Astrocyte (in vitro differentiated cells and primary cell): Measurements from ENCODE around the gene DNLZ. TPM values are rescaled to one million over a fixed set of nuclear protein-coding genes. Genes with fewer than 3 reads are reported as not detected.

Experiments used
- DNase-seq: peaks from one replicate; pipeline ENCODE4 v3.0.0-alpha.2; 2010; ENCODE audit warnings: low read depth
- FAIRE-seq: peaks from 2 replicates; lab custom pipeline; 2011; peaks lifted over from hg19 to GRCh38; lab: Jason Lieb, UNC
- H2AFZ ChIP-seq: 2 replicates; pipeline ENCODE4 v1.6.0; 2012; ENCODE audit warnings: low read depth, low read length, inconsistent platforms
- H3K27ac ChIP-seq: 2 replicates; pipeline ENCODE4 v1.5.1; 2011; ENCODE audit warnings: low read depth, low read length, inconsistent platforms
- H3K27me3 ChIP-seq: 2 replicates; pipeline ENCODE4 v1.6.0; 2011; ENCODE audit warnings: low read length, inconsistent platforms; ENCODE audit not compliant: insufficient read depth
- H3K36me3 ChIP-seq: 2 replicates; pipeline ENCODE4 v1.5.1; 2011; ENCODE audit warnings: low read length, inconsistent platforms; ENCODE audit not compliant: insufficient read depth
- H3K4me1 ChIP-seq: 2 replicates; pipeline ENCODE4 v1.5.1; 2011; ENCODE audit warnings: low read length, inconsistent platforms; ENCODE audit not compliant: insufficient read depth
- H3K4me2 ChIP-seq: 2 replicates; pipeline ENCODE4 v1.6.0; 2012; ENCODE audit warnings: low read length, inconsistent platforms
- H3K4me3 ChIP-seq: 2 replicates; pipeline ENCODE4 v1.5.1; 2011; ENCODE audit warnings: low read depth, mild to moderate bottlenecking, low read length, inconsistent platforms; ENCODE audit not compliant: insufficient read depth
- H3K79me2 ChIP-seq: 2 replicates; pipeline ENCODE4 v1.6.0; 2012; ENCODE audit warnings: mild to moderate bottlenecking, low read length, inconsistent platforms; ENCODE audit not compliant: insufficient read depth
- H3K9ac ChIP-seq: 2 replicates; pipeline ENCODE4 v1.6.0; 2012; ENCODE audit warnings: mild to moderate bottlenecking, low read length, inconsistent platforms
- H3K9me3 ChIP-seq: 2 replicates; pipeline ENCODE4 v1.5.1; 2012; ENCODE audit warnings: low read depth, mild to moderate bottlenecking, low read length, inconsistent platforms; ENCODE audit not compliant: insufficient read depth
- H4K20me1 ChIP-seq: 2 replicates; pipeline ENCODE4 v1.6.0; 2012; ENCODE audit warnings: low read length, inconsistent platforms; ENCODE audit not compliant: insufficient read depth
- H3K27ac Mint-ChIP-seq: one replicate; pipeline ENCODE4 v1.8.0; 2021; ENCODE audit warnings: mild to moderate bottlenecking, mixed read lengths; ENCODE audit not compliant: unreplicated experiment
- H3K27me3 Mint-ChIP-seq: one replicate; pipeline ENCODE4 v1.8.0; 2021; ENCODE audit warnings: low read depth, mixed read lengths; ENCODE audit not compliant: unreplicated experiment
- H3K36me3 Mint-ChIP-seq: one replicate; pipeline ENCODE4 v1.8.0; 2021; ENCODE audit warnings: low read depth, mixed read lengths; ENCODE audit not compliant: unreplicated experiment
- H3K4me1 Mint-ChIP-seq: one replicate; pipeline ENCODE4 v1.8.0; 2021; ENCODE audit warnings: low read depth, mixed read lengths; ENCODE audit not compliant: unreplicated experiment
- H3K4me3 Mint-ChIP-seq: one replicate; pipeline ENCODE4 v1.8.0; 2021; ENCODE audit warnings: mild to moderate bottlenecking, moderate library complexity, mixed read lengths; ENCODE audit not compliant: unreplicated experiment
- H3K9me3 Mint-ChIP-seq: one replicate; pipeline ENCODE4 v1.8.0; 2021; ENCODE audit warnings: mild to moderate bottlenecking, mixed read lengths; ENCODE audit not compliant: unreplicated experiment
- EZH2 ChIP-seq: IDR thresholded peaks from 2 replicates; pipeline ENCODE4 v1.6.1; 2012; ENCODE audit warnings: mild to moderate bottlenecking, low read length, inconsistent platforms; ENCODE audit not compliant: insufficient read depth
- total RNA-seq: library from RNA; stranded (reverse); gene quantifications from 2 replicates; pipeline ENCODE4 v1.2.1, GENCODE V29; 2021
- TF ChIP-seq, protein P1 (sequence below): IDR thresholded peaks from 2 replicates; pipeline ENCODE4 v1.5.1; 2011; ENCODE audit warnings: low read depth, mild to moderate bottlenecking, inconsistent platforms, low read length, moderate library complexity; ENCODE audit not compliant: insufficient read depth

DNLZ gene
- total RNA-seq, 1 donor from 2014 or later = 17.4 TPM

DNA sequence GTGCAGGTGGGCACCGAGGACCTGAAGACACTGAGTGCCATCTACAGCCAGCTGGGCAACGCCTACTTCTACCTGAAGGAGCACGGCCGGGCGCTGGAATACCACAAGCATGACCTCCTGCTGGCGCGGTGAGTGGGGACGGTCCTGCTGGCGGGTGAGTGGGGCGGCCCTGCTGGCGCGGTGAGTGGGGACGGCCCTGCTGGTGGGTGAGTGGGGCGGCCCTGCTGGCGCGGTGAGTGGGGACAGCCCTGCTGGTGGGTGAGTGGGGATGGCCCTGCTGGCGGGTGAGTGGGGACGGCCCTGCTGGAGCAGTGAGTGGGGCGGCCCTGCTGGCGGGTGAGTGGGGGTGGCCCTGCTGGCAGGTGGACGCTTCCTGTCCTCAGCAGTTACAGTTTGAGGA lies 29.0 kb downstream of the DNLZ start:
- H4K20me1 ChIP-seq = peaks cover 93% of the 10 kb centered on the region
- peaks cover 16% of the 10 kb centered on the region for H3K4me1 ChIP-seq
- no peak overlapping the region for H3K4me3 Mint-ChIP-seq
- peaks cover 56% of the 10 kb centered on the region for H3K79me2 ChIP-seq
- H3K36me3 Mint-ChIP-seq = peaks cover 3% of the 10 kb centered on the region
- H3K4me1 Mint-ChIP-seq = peaks cover 4% of the 10 kb centered on the region
- H2AFZ ChIP-seq = no peak overlapping the region
- H3K4me3 ChIP-seq = no peak overlapping the region
- FAIRE-seq = no peak
- H3K27me3 ChIP-seq = no peaks in the 10 kb centered on the region
- peaks cover 2% of the 10 kb centered on the region for H3K36me3 ChIP-seq
- H3K9me3 Mint-ChIP-seq = no peaks in the 10 kb centered on the region
- TF ChIP-seq EZH2 = no peak
- TF ChIP-seq, protein P1, sequence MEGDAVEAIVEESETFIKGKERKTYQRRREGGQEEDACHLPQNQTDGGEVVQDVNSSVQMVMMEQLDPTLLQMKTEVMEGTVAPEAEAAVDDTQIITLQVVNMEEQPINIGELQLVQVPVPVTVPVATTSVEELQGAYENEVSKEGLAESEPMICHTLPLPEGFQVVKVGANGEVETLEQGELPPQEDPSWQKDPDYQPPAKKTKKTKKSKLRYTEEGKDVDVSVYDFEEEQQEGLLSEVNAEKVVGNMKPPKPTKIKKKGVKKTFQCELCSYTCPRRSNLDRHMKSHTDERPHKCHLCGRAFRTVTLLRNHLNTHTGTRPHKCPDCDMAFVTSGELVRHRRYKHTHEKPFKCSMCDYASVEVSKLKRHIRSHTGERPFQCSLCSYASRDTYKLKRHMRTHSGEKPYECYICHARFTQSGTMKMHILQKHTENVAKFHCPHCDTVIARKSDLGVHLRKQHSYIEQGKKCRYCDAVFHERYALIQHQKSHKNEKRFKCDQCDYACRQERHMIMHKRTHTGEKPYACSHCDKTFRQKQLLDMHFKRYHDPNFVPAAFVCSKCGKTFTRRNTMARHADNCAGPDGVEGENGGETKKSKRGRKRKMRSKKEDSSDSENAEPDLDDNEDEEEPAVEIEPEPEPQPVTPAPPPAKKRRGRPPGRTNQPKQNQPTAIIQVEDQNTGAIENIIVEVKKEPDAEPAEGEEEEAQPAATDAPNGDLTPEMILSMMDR = no peak
- no peak overlapping the region for H3K9ac ChIP-seq
- H3K9me3 ChIP-seq = no peaks in the 10 kb centered on the region
- no peak overlapping the region for H3K27ac Mint-ChIP-seq
- H3K27ac ChIP-seq = no peak overlapping the region
- no peak for DNase-seq
- no peak overlapping the region for H3K4me2 ChIP-seq
- H3K27me3 Mint-ChIP-seq = no peaks in the 10 kb centered on the region

DNA sequence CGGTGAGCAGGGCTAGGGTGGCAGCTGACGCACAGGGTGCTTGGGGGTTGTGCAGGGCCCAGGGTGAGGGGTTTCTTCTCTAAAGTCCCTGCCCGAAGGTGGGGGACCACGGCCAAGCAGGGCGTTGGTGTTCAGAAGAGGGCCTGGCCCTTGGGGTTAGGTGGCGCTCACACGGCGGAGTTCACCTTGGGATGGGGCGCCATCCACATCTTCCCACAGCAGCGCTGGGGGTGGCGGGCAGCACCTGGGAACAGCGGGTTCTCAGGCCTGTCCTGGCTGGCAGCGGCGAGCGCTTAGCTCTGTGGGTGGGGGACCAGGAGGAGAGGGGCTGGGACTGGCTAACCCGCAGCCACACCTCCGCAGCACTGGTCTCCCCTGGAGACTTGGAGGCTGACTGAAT lies 30.1 kb downstream of the DNLZ start:
- Histone ChIP-seq H3K4me2 (no peak overlapping the region), H3K9ac (no peak overlapping the region), H3K27ac (no peak overlapping the region), H3K27me3 (no peaks in the 10 kb centered on the region), H3K36me3 (peaks cover under 1% of the 10 kb centered on the region), H3K9me3 (no peaks in the 10 kb centered on the region), H3K4me3 (no peak overlapping the region), H4K20me1 (peaks cover 93% of the 10 kb centered on the region), H2AFZ (no peak overlapping the region), H3K4me1 (peaks cover 26% of the 10 kb centered on the region), H3K79me2 (peaks cover 66% of the 10 kb centered on the region)
- no peaks in the 10 kb centered on the region for H3K27me3 Mint-ChIP-seq
- no peak for DNase-seq
- no peaks in the 10 kb centered on the region for H3K9me3 Mint-ChIP-seq
- no peak for FAIRE-seq
- peaks cover 3% of the 10 kb centered on the region for H3K36me3 Mint-ChIP-seq
- no peak overlapping the region for H3K27ac Mint-ChIP-seq
- H3K4me1 Mint-ChIP-seq = peaks cover 11% of the 10 kb centered on the region
- H3K4me3 Mint-ChIP-seq = no peak overlapping the region
- TF ChIP-seq EZH2 = no peak
- TF ChIP-seq, protein P1 = no peak

DNA sequence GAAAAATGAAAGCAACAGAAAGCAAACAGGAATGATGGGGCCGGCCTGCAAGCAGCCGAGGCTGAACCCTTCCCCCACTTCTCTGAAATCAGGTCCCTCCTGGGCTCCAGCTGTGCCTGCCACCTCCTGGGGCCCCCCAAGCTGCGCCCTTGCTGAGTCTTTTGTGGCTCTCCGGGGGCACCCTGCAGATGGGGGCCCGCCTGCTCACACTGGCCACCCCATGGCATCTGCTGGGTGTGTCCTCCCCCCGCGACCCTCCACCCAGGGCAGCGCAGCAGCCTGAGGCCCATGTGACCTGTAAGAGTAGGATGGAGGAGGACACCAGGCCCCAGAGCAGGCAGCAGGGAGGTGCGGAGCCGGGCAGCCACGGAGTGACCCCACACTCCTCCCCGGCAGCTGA lies 30.5 kb downstream of the DNLZ start:
- DNase-seq = no peak
- Mint-ChIP-seq H3K4me1 (peaks cover 11% of the 10 kb centered on the region), H3K27me3 (no peaks in the 10 kb centered on the region), H3K4me3 (no peak overlapping the region), H3K36me3 (peaks cover 3% of the 10 kb centered on the region), H3K9me3 (no peaks in the 10 kb centered on the region), H3K27ac (no peak overlapping the region)
- no peak overlapping the region for H2AFZ ChIP-seq
- H3K9me3 ChIP-seq = no peaks in the 10 kb centered on the region
- no peaks in the 10 kb centered on the region for H3K36me3 ChIP-seq
- no peak overlapping the region for H3K4me2 ChIP-seq
- H3K27ac ChIP-seq = no peak overlapping the region
- H3K79me2 ChIP-seq = peaks cover 71% of the 10 kb centered on the region
- peaks cover 96% of the 10 kb centered on the region for H4K20me1 ChIP-seq
- peaks cover 30% of the 10 kb centered on the region for H3K4me1 ChIP-seq
- TF ChIP-seq EZH2 = no peak
- TF ChIP-seq, protein P1 = no peak
- H3K27me3 ChIP-seq = no peaks in the 10 kb centered on the region
- no peak for FAIRE-seq
- H3K4me3 ChIP-seq = no peak overlapping the region
- H3K9ac ChIP-seq = no peak overlapping the region
